T-helper 2 cell treated with Interferon-gamma antibody and Interleukin-4, amounts not matched to agents 5 μg/mL and 100 μg/mL, for 36 hours (primary cell): ENCODE measurements around the gene TMEM196.

Experiments used
- DNase-seq: peaks from one replicate; pipeline ENCODE4 v3.0.0; 2021; ENCODE audit warnings: low spot score
- H3K27ac Mint-ChIP-seq: one replicate; pipeline ENCODE4 v1.8.0; 2021; ENCODE audit warnings: mild to moderate bottlenecking, mixed read lengths
- H3K27me3 Mint-ChIP-seq: one replicate; pipeline ENCODE4 v1.8.0; 2021; ENCODE audit warnings: low read depth, mixed read lengths
- H3K36me3 Mint-ChIP-seq: one replicate; pipeline ENCODE4 v1.8.0; 2021; ENCODE audit warnings: low read depth, mixed read lengths
- H3K4me1 Mint-ChIP-seq: one replicate; pipeline ENCODE4 v1.8.0; 2021; ENCODE audit warnings: low read depth, mixed read lengths
- H3K4me3 Mint-ChIP-seq: one replicate; pipeline ENCODE4 v1.8.0; 2022; ENCODE audit warnings: mild to moderate bottlenecking, moderate library complexity, mixed read lengths
- H3K9me3 Mint-ChIP-seq: one replicate; pipeline ENCODE4 v1.8.0; 2021; ENCODE audit warnings: mixed read lengths

Gene TMEM196

DNA sequence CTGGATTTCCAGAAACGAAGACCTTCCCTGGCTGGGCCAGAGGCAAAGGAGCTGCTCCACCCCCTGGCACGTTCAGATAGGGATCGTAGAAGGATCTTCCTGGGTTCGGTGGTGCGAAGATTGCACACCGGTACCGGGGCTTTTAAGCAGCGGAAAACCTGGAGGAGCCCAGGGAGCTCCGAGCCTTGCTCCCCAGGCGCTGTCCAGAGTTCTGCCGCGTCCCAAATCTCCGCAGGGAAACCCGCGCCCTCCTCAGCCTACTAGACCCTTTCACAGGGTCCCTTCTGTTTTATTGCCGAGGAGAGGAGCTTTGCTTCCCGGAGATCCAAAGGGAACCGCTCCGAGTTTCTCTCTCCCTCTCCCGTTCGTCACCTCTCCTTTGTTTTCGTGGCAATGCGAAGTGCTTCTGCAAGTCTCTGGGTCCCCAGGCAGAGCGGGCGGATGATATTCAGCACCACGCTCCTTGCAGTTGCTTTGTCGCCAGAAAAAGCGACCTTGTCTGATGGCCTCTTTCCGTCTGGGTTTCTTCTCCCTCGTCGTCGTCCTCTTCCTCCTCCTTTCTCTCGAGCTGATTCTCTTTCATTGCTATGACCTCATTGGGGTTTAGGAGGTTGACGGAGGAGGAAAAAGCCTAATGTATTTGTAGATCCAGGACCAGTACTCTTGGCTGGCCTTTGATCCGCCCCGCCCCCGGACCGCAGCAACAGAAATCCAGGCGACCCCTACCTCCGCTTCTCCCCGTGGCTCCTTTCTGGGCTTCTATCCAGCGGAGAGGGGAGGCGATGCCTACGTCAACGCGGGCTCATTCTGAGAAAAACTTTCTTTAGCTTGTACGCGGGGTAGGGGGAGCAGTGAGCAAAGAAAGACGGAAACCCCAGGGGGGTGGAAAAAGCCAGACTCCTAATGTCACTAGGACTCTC is at the start of gene TMEM196:
Gene TMEM196, minus strand, starts transcription at position 777 of the 920 bp plus-strand sequence. CDS start 921 bp downstream, outside the sequence.
- Mint-ChIP-seq H3K27ac (no peak within 1 kb of the TSS), H3K36me3 (no peaks in the 10 kb centered on the region), H3K9me3 (no peaks in the 10 kb centered on the region), H3K27me3 (peaks cover 34% of the 10 kb centered on the region), H3K4me1 (no peaks in the 10 kb centered on the region), H3K4me3 (no peak within 1 kb of the TSS)
- no peak for DNase-seq

DNA sequence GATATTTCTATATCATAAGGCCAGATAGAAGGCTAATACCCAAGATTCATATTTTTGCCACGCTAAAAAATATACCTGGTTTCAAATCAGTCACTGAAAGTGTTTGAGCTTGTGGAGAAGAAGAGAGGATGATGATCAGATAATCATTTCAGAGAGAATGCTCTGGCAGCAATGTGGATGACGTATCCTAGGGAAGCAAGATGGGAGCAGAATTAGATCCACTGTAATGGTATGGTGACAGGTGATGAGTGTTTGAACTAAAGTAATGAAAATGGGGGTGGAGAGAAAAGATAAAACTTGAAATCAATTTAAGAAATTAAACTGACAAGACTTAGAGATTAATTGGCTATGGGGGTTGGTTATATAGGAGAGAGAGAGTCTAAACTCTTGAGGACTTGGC is 42.7 kb upstream of the TMEM196 start:
- no peaks in the 10 kb centered on the region for H3K4me1 Mint-ChIP-seq
- H3K27me3 Mint-ChIP-seq = no peaks in the 10 kb centered on the region
- H3K4me3 Mint-ChIP-seq = no peak overlapping the region
- no peaks in the 10 kb centered on the region for H3K9me3 Mint-ChIP-seq
- no peak overlapping the region for H3K27ac Mint-ChIP-seq
- DNase-seq = no peak
- H3K36me3 Mint-ChIP-seq = no peaks in the 10 kb centered on the region

- no peaks in the 10 kb centered on the region for H3K9me3 Mint-ChIP-seq
- no peaks in the 10 kb centered on the region for H3K4me1 Mint-ChIP-seq
- H3K36me3 Mint-ChIP-seq = no peaks in the 10 kb centered on the region
- DNase-seq = no peak
- H3K27me3 Mint-ChIP-seq = no peaks in the 10 kb centered on the region
- H3K27ac Mint-ChIP-seq = no peak overlapping the region
- H3K4me3 Mint-ChIP-seq = no peak overlapping the region
These were observed 42.1 kb upstream of the TMEM196 start for GRCh38 chr7:19815546-19815945.

- H3K9me3 Mint-ChIP-seq = no peaks in the 10 kb centered on the region
These were observed 41.4 kb upstream of the TMEM196 start for GRCh38 chr7:19814776-19815175.

DNA sequence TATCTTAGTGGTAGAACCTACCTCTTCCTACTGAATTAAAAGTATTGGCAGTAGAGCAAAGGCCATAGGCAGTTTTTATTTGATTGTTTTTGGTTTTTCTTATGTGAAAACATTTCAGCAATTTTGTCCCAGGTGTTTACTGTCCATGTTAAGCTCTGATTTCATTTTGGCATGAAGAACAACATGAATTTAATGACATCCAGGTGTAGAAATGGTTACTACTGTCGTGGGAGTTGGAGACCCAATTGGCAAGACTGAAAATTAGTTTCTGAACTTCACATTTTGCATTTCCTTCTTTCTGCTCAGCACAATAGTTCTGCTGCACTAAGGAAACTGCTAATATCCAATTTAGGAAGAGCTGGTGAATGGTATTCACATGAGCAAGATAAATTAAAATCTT is 38.0 kb upstream of the TMEM196 start:
- no peaks in the 10 kb centered on the region for H3K9me3 Mint-ChIP-seq
- H3K27me3 Mint-ChIP-seq = no peaks in the 10 kb centered on the region
- H3K27ac Mint-ChIP-seq = no peak overlapping the region
- no peaks in the 10 kb centered on the region for H3K4me1 Mint-ChIP-seq
- H3K36me3 Mint-ChIP-seq = no peaks in the 10 kb centered on the region
- DNase-seq = no peak
- no peak overlapping the region for H3K4me3 Mint-ChIP-seq

More at GRCh38 chr7:19814776-19815175, 41.4 kb upstream of the TMEM196 start:
- no peaks in the 10 kb centered on the region for H3K4me1 Mint-ChIP-seq
- no peaks in the 10 kb centered on the region for H3K27me3 Mint-ChIP-seq
- H3K4me3 Mint-ChIP-seq = no peak overlapping the region
- no peak for DNase-seq
- no peak overlapping the region for H3K27ac Mint-ChIP-seq
- no peaks in the 10 kb centered on the region for H3K36me3 Mint-ChIP-seq

DNA sequence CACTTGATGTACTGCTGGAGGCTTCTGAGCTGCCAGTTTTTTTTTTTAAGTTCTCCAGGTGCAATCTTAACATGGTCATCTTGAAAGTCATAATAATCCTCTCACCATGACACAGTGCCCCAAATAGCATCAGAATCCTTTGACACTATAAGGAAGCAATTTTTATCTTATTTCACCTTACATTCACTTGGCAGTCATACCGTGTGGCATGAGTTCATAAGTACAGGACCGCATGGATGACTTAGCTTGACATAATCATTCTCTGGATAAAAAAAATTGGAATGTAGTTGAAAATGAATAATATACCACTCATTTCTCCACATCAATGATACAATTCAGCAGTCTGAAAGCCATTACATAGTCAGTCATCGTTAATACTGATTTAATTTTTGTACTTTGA is 25.6 kb upstream of the TMEM196 start:
- DNase-seq = no peak
- Mint-ChIP-seq H3K4me1 (no peaks in the 10 kb centered on the region), H3K9me3 (no peaks in the 10 kb centered on the region), H3K4me3 (no peak overlapping the region), H3K27ac (no peak overlapping the region), H3K36me3 (no peaks in the 10 kb centered on the region), H3K27me3 (no peaks in the 10 kb centered on the region)

- peaks cover 10% of the 10 kb centered on the region for H3K9me3 Mint-ChIP-seq
- H3K4me1 Mint-ChIP-seq = no peaks in the 10 kb centered on the region
- H3K36me3 Mint-ChIP-seq = no peaks in the 10 kb centered on the region
- no peak for DNase-seq
- no peaks in the 10 kb centered on the region for H3K27me3 Mint-ChIP-seq
- H3K27ac Mint-ChIP-seq = no peak overlapping the region
- H3K4me3 Mint-ChIP-seq = no peak overlapping the region
These were observed 10.1 kb upstream of the TMEM196 start for GRCh38 chr7:19783541-19783940.

GRCh38 chr7:19776981-19777380 is 3.6 kb upstream of the TMEM196 start:
- Mint-ChIP-seq H3K4me1 (no peaks in the 10 kb centered on the region), H3K4me3 (no peak overlapping the region), H3K36me3 (no peaks in the 10 kb centered on the region), H3K27me3 (peaks cover 23% of the 10 kb centered on the region), H3K27ac (no peak overlapping the region), H3K9me3 (no peaks in the 10 kb centered on the region)
- DNase-seq = no peak

DNA sequence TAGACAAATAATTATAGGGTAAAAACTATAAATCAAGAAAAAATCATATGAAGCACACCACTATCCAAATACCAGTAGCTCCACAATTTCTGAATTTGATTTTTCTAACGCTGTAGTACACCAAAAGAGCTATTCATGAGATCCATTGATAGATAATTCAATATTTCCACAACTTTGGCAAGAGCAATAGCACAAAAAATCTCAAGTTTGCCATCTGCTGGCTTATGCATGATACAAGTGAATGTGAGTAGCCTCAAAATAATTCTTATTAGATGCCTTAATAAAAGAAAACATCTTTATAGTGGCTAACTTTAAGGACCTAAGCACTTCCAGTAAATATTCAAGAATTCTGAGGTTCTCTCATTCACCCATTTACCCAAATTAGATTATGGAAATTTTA is 2.2 kb upstream of the TMEM196 start:
- no peak overlapping the region for H3K4me3 Mint-ChIP-seq
- no peaks in the 10 kb centered on the region for H3K4me1 Mint-ChIP-seq
- DNase-seq = no peak
- H3K27me3 Mint-ChIP-seq = peaks cover 32% of the 10 kb centered on the region
- H3K36me3 Mint-ChIP-seq = no peaks in the 10 kb centered on the region
- H3K9me3 Mint-ChIP-seq = no peaks in the 10 kb centered on the region
- no peak overlapping the region for H3K27ac Mint-ChIP-seq

DNA sequence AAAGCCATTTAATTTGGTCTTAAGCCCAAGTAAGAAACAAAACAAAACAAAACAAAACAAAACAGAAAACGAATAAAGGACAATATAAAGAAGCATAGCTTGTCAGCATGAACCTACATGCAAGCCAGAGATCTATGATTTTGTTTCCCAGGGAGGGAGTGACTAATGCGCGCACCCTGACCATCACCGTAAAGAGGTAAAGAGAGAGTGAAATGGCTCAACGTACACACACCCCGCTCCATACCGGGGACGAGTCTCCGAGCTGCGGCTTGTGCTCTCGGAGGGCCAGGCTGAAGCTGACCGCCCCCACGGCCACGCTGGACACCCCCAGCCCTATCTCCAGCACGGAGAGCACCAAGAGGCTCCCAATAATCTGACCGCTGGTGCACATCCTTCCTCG is 1.1 kb downstream of the TMEM196 start:
- H3K36me3 Mint-ChIP-seq = no peaks in the 10 kb centered on the region
- H3K27ac Mint-ChIP-seq = no peak overlapping the region
- no peak for DNase-seq
- no peaks in the 10 kb centered on the region for H3K4me1 Mint-ChIP-seq
- H3K4me3 Mint-ChIP-seq = no peak overlapping the region
- peaks cover 34% of the 10 kb centered on the region for H3K27me3 Mint-ChIP-seq
- no peaks in the 10 kb centered on the region for H3K9me3 Mint-ChIP-seq

GRCh38 chr7:19762631-19763030 is 10.8 kb downstream of the TMEM196 start:
- Mint-ChIP-seq H3K4me1 (no peaks in the 10 kb centered on the region), H3K27me3 (no peaks in the 10 kb centered on the region), H3K27ac (no peak overlapping the region), H3K4me3 (no peak overlapping the region), H3K36me3 (no peaks in the 10 kb centered on the region), H3K9me3 (no peaks in the 10 kb centered on the region)
- no peak for DNase-seq

- H3K4me3 Mint-ChIP-seq = no peak overlapping the region
- no peaks in the 10 kb centered on the region for H3K27me3 Mint-ChIP-seq
- H3K36me3 Mint-ChIP-seq = no peaks in the 10 kb centered on the region
- no peaks in the 10 kb centered on the region for H3K4me1 Mint-ChIP-seq
- DNase-seq = no peak
- no peak overlapping the region for H3K27ac Mint-ChIP-seq
- H3K9me3 Mint-ChIP-seq = no peaks in the 10 kb centered on the region
These were observed 18.8 kb downstream of the TMEM196 start for GRCh38 chr7:19754521-19755116.

DNA sequence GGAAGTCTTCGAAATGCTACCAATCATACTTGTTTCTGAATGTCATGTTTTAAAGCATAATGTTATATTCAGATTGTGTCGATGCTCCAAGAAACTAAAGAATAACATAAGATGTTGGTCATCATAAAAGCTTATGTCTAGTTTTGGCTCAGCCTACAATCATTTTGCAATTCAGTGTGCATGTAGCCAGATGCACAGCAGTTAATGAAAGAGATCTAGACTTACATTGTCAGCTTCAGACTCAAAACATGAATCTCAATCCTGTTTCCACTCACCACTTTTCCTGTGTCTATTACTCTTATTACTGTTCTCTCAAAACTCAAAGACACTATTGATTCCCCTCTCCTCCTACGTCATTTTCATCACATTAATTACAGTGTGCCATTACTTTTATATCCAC is 21.4 kb downstream of the TMEM196 start:
- H3K27ac Mint-ChIP-seq = no peak overlapping the region
- H3K9me3 Mint-ChIP-seq = no peaks in the 10 kb centered on the region
- no peaks in the 10 kb centered on the region for H3K4me1 Mint-ChIP-seq
- H3K36me3 Mint-ChIP-seq = no peaks in the 10 kb centered on the region
- no peak for DNase-seq
- no peak overlapping the region for H3K4me3 Mint-ChIP-seq
- no peaks in the 10 kb centered on the region for H3K27me3 Mint-ChIP-seq

DNA sequence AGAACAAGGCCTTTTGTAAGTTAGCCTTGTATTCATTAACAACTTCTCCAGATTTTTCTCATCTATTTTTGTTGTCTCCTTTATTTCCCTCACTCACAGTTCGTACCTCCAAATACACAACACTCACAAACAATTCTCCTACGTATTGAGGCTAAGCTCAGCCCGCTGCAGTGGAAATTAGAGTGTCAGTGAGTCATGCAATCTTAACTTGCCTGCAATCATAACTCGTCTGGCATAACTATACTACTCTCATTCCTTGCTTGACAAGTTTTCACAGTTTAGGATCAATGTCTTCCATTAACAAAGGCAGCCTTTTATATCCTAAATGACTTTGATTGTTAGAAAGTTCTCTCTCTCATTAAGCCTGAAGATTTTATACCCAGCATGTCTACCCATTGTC is 23.8 kb downstream of the TMEM196 start:
- no peaks in the 10 kb centered on the region for H3K27me3 Mint-ChIP-seq
- H3K9me3 Mint-ChIP-seq = no peaks in the 10 kb centered on the region
- H3K27ac Mint-ChIP-seq = no peak overlapping the region
- H3K4me1 Mint-ChIP-seq = no peaks in the 10 kb centered on the region
- no peak for DNase-seq
- H3K36me3 Mint-ChIP-seq = no peaks in the 10 kb centered on the region
- no peak overlapping the region for H3K4me3 Mint-ChIP-seq
